MCF 10A (cell line): ENCODE data around the gene ERAP2. TPM values are rescaled to one million over a fixed set of nuclear protein-coding genes. Genes with fewer than 3 reads are reported as not detected.

Experiments used
- BruUV-seq: library from RNA; stranded (reverse); fragments of 400-500 nt; replicated peaks from 2 replicates; lab custom pipeline; 2021; lab: Mats Ljungman, UMichigan
- CTCF ChIA-PET: fragments of 300-600 bp; sonication (Branson Sonifier 250); formaldehyde crosslinking; extraction: SDS; loops from one replicate; lab custom pipeline; 2021; ENCODE audit warnings: antibody characterized with exemption, inconsistent platforms; lab: Yijun Ruan, JAX
- POLR2A ChIA-PET: fragments of 300-600, 350-650 bp; sonication (Branson Sonifier 250); formaldehyde crosslinking; extraction: SDS; loops from one replicate; lab custom pipeline; 2020; ENCODE audit warnings: antibody characterized with exemption, inconsistent platforms; lab: Yijun Ruan, JAX
- DNase-seq: peaks from one replicate; pipeline ENCODE4 v3.0.0-alpha.2; 2018; ENCODE audit not compliant: unreplicated experiment
- H3K27ac Mint-ChIP-seq: one replicate; pipeline ENCODE4 v1.8.0; 2022; ENCODE audit warnings: mild to moderate bottlenecking, low read depth, mixed read lengths; ENCODE audit not compliant: unreplicated experiment
- H3K27me3 Mint-ChIP-seq: one replicate; pipeline ENCODE4 v1.8.0; 2022; ENCODE audit warnings: mixed read lengths; ENCODE audit not compliant: insufficient read depth, unreplicated experiment
- H3K36me3 Mint-ChIP-seq: one replicate; pipeline ENCODE4 v1.8.0; 2022; ENCODE audit warnings: mild to moderate bottlenecking, moderate library complexity, mixed read lengths; ENCODE audit not compliant: insufficient read depth, unreplicated experiment
- H3K4me1 Mint-ChIP-seq: one replicate; pipeline ENCODE4 v1.8.0; 2022; ENCODE audit warnings: mixed read lengths; ENCODE audit not compliant: insufficient read depth, unreplicated experiment
- H3K4me3 Mint-ChIP-seq: one replicate; pipeline ENCODE4 v1.8.0; 2022; ENCODE audit warnings: mild to moderate bottlenecking, moderate library complexity, mixed read lengths; ENCODE audit not compliant: unreplicated experiment
- H3K9me3 Mint-ChIP-seq: one replicate; pipeline ENCODE4 v1.8.0; 2022; ENCODE audit warnings: mixed read lengths; ENCODE audit not compliant: unreplicated experiment
- intact Hi-C: fragments of 100-400 bp; cut with micrococcal nuclease; formaldehyde crosslinking; loops from 2 replicates; pipeline ENCODE4 v1.14.1; 2022
- total RNA-seq: library from RNA; stranded (reverse); gene quantifications from 2 replicates; pipeline ENCODE4 v1.2.3, GENCODE V29; 2022
- TF ChIP-seq, protein P1 (sequence below): fragments of 200-600 bp; IDR thresholded peaks from one replicate; pipeline ENCODE4 v1.8.0; 2022; ENCODE audit warnings: antibody characterized with exemption, mild to moderate bottlenecking; ENCODE audit not compliant: unreplicated experiment

The ERAP2 gene
- total RNA-seq, 1 experiment from 2014 or later: 2.5 TPM

DNA sequence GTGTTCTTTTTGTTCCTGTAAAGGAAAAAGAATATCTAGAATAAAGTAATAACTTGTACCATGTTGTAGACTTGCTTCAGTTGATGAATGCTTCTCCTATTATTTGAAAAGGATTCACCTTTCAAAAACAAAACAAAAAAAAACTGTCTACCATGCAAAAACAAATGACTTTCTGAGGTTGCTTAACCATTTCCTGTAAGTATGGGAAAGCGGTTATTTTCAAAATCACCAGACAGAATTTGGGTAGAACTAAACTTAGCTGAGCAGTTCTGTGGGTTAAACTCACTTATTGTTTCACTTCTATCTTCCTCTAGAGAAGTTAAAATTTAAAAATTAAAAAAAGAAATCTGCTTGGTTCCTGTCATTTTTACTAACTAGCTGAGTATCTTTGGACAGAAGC, 84.8 kb downstream of the ERAP2 start:
- Mint-ChIP-seq H3K4me3 (no peak overlapping the region), H3K27ac (no peak overlapping the region), H3K36me3 (no peaks in the 10 kb centered on the region), H3K9me3 (no peaks in the 10 kb centered on the region), H3K4me1 (peaks cover 12% of the 10 kb centered on the region), H3K27me3 (no peaks in the 10 kb centered on the region)
- ChIA-PET POLR2A (interaction anchor here (0.6 to 1.8 kb wide), 5 partner anchors 16 to 1811 kb away, joined by 3 to 8 read pairs (median 4); partner anchors contain the start of gene LNPEP), CTCF (interaction anchor here (0.9 kb wide), 1 partner anchor 28 kb away, joined by 3 read pairs; no protein-coding TSS in a partner anchor)
- BruUV-seq: no TSS peak
- TF ChIP-seq, protein P1, sequence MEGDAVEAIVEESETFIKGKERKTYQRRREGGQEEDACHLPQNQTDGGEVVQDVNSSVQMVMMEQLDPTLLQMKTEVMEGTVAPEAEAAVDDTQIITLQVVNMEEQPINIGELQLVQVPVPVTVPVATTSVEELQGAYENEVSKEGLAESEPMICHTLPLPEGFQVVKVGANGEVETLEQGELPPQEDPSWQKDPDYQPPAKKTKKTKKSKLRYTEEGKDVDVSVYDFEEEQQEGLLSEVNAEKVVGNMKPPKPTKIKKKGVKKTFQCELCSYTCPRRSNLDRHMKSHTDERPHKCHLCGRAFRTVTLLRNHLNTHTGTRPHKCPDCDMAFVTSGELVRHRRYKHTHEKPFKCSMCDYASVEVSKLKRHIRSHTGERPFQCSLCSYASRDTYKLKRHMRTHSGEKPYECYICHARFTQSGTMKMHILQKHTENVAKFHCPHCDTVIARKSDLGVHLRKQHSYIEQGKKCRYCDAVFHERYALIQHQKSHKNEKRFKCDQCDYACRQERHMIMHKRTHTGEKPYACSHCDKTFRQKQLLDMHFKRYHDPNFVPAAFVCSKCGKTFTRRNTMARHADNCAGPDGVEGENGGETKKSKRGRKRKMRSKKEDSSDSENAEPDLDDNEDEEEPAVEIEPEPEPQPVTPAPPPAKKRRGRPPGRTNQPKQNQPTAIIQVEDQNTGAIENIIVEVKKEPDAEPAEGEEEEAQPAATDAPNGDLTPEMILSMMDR: no peak
- intact Hi-C loops: no loop called here
- DNase-seq: peak; percentile 36

GRCh38 chr5:96962540-96962991, 86.3 kb downstream of the ERAP2 start:
- intact Hi-C loops: no loop called here
- TF ChIP-seq, protein P1: no peak
- Mint-ChIP-seq H3K4me3 (no peak overlapping the region), H3K9me3 (no peaks in the 10 kb centered on the region), H3K4me1 (peaks cover 6% of the 10 kb centered on the region), H3K27me3 (no peaks in the 10 kb centered on the region), H3K27ac (no peak overlapping the region), H3K36me3 (no peaks in the 10 kb centered on the region)
- CTCF ChIA-PET: interaction anchor here (0.7 to 1.1 kb wide), 3 partner anchors 94 to 1942 kb away, joined by 3 to 4 read pairs (median 3); no protein-coding TSS in a partner anchor
- DNase-seq: no peak
- BruUV-seq: no TSS peak
- POLR2A ChIA-PET: interaction anchor here (1.1 to 1.2 kb wide), 2 partner anchors 27 to 86 kb away, joined by 4 read pairs; partner anchors contain the start of genes ERAP2 and LNPEP

- TF ChIP-seq, protein P1: no peak
- Mint-ChIP-seq H3K4me3 (no peak overlapping the region), H3K27me3 (no peaks in the 10 kb centered on the region), H3K9me3 (no peaks in the 10 kb centered on the region), H3K4me1 (peaks cover 11% of the 10 kb centered on the region), H3K27ac (no peak overlapping the region), H3K36me3 (no peaks in the 10 kb centered on the region)
- BruUV-seq: no TSS peak
- ChIA-PET POLR2A (interaction anchor here (0.9 to 1.2 kb wide), 2 partner anchors 17 to 27 kb away, joined by 3 to 4 read pairs; partner anchors contain the start of gene LNPEP), CTCF (interaction anchor here (1.1 kb wide), 1 partner anchor 95 kb away, joined by 3 read pairs; no protein-coding TSS in a partner anchor)
- DNase-seq: no peak
- intact Hi-C loops: no loop called here
Observed at GRCh38 chr5:96963267-96963666, 87.0 kb downstream of the ERAP2 start.

DNA sequence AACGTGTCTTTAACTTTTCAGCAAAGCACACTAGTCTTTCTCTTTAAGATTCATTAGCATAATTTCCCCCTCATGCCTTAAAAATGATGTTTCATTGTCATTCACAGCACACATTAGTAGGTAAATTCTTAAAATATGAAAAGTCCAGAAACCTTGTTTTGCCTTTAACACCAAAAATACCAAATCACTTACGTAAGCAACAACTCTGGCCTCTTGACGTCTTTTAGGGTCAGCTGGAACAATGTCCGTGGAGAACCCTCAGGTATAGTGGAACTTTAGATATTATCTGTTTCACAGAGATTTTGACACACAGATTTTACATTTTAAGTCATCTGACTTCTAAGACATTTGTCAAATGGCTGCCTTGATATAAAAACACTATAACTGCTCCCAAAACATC, 90.5 kb downstream of the ERAP2 start:
- Mint-ChIP-seq H3K4me1 (peaks cover 24% of the 10 kb centered on the region), H3K4me3 (no peak overlapping the region), H3K27me3 (no peaks in the 10 kb centered on the region), H3K9me3 (no peaks in the 10 kb centered on the region), H3K36me3 (no peaks in the 10 kb centered on the region), H3K27ac (no peak overlapping the region)
- TF ChIP-seq, protein P1: no peak
- no TSS peak for BruUV-seq
- CTCF ChIA-PET: interaction anchor here (0.6 to 1.4 kb wide), 3 partner anchors 31 to 194 kb away, joined by 3 to 4 read pairs (median 3); no protein-coding TSS in a partner anchor
- intact Hi-C loops: no loop called here
- POLR2A ChIA-PET: interaction anchor here (0.6 to 1.7 kb wide), 2 partner anchors 14 to 30 kb away, joined by 3 to 8 read pairs; partner anchors contain the start of gene LNPEP
- no peak for DNase-seq
